ENCODE measurements around the gene TOMM6. TPM values are rescaled to one million over a fixed set of nuclear protein-coding genes. Genes with fewer than 3 reads are reported as not detected.

TOMM6 gene
- total RNA-seq, 5 donors from 2014 or later (not counting 1 experiment from before 2014, with no cell fraction given): 124 to 131 (median 127) TPM

DNA sequence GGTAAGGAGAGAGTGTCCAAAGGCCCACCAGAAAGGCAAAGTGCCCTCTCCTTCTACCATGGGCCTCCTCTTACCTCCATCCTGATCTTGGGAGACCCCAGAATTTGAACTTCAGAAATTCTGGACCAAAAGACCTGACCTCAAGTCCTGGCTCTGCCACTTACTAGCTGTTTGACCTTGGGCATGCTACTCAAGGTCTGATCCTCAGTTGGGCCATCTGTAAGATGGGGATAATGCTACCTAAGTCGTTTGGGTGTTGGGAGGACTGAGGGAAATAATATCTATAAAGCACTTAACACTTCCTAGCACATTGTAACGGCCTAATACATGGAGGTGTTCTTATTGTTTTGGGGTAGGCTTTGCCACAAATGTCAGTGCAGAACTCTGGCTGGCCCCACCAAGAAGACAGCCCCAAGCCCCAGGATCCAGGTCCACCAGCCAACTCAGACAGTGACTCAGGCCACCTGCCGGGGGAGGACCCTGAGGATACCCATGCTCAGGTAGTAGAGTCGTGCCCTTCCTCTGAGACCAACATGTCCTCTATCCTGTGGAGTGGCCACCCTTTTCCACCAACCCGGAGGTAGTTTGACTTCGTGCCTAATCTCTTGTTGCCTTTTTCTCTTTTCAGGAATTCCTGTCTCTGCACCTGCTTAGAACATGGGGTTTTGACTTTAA is 4.3 kb upstream of the TOMM6 start:
- CTCF ChIA-PET: interaction anchor here in 1 of 2 donors (0.9 kb wide), 1 partner anchor 258 kb away, joined by 3 read pairs; no protein-coding TSS in a partner anchor
- H3K27me3 Mint-ChIP-seq: peaks cover 5% of the 10 kb centered on the region in 2 donors
- ATAC-seq (replicated peaks in 1 of 4): no peak
- H3K4me1 Mint-ChIP-seq: peaks cover 14 to 35% (median 21%) of the 10 kb centered on the region in 3 donors
- POLR2A ChIA-PET: interaction anchor here in 1 of 2 donors (0.5 kb wide), 1 partner anchor 436 kb away, joined by 6 read pairs; no protein-coding TSS in a partner anchor
- DNase-seq: no peak
- no peaks in the 10 kb centered on the region for H3K36me3 Mint-ChIP-seq
- Histone ChIP-seq H3K9me3 (no peaks in the 10 kb centered on the region), H3K36me3 (ENCODE audit: control insufficient read depth in 2 of 2, extremely low read depth in 1 of 2, insufficient read depth in 1 of 2, low read length in 1 of 2) (no peaks in the 10 kb centered on the region), H3K4me3 (ENCODE audit: control insufficient read depth in 1 of 2, extremely low read depth in 1 of 2, low read length in 1 of 2) (no peak overlapping the region), H3K4me1 (ENCODE audit: control insufficient read depth in 1 of 2, extremely low read depth in 1 of 2, insufficient read depth in 2 of 2, low read length in 2 of 2) (peaks cover 11 to 32% of the 10 kb centered on the region in 2 experiments), H3K27me3 (replicated peaks in 1 of 2; ENCODE audit: control insufficient read depth in 2 of 2, extremely low read depth in 1 of 2, insufficient read depth in 2 of 2, low read length in 1 of 2) (peaks cover 0 to 21% of the 10 kb centered on the region in 2 experiments), H3K27ac (ENCODE audit: low read length) (no peak overlapping the region)
- H3K9me3 Mint-ChIP-seq: no peaks in the 10 kb centered on the region
- H3K27ac Mint-ChIP-seq: no peak overlapping the region
- WGBS (ENCODE audit: insufficient coverage): 100% methylated on average over 1 of the region's 6 CpGs
- no peak overlapping the region for H3K4me3 Mint-ChIP-seq

DNA sequence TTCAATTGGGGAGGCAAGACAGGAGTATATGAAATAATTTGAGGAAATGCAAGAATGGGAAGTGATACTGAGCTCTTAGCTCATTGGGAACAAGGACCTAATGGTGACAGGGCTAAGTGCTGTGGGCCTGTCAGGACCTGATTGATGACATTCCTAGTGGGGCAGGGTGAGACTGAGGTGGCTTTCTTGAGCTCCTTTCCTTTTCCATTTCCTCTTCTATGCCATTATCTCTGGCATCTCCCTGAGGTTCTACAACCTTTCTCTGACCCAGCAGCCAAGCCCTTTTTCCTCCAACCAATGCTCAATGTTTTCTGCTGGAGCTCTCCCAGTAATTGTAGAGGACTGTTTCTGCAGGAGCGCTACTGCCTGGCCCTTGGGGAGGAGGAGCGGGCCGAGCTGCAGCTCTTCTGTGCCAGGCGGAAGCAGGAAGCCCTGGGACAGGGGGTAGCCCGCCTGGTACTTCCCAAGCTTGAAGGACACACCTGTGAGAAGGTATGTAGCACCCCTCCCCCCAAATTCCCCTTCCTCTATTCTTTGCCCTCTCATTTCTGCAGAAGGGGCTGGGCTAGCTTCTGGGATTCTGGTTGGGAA is 2.8 kb upstream of the TOMM6 start:
- CTCF ChIA-PET: interaction anchor here in 1 of 2 donors (0.7 to 1.4 kb wide), 6 partner anchors 69 to 430 kb away, joined by 3 to 5 read pairs (median 4); partner anchors contain the start of gene BYSL
- POLR2A ChIA-PET: interaction anchor here in 1 of 2 donors (0.7 kb wide), 1 partner anchor 260 kb away, joined by 3 read pairs; no protein-coding TSS in a partner anchor
- H3K27me3 ChIP-seq (replicated peaks in 1 of 2; ENCODE audit: control insufficient read depth in 2 of 2, extremely low read depth in 1 of 2, insufficient read depth in 2 of 2, low read length in 1 of 2): peaks cover 0 to 21% of the 10 kb centered on the region in 2 experiments
- H3K36me3 Mint-ChIP-seq: peaks cover 3% of the 10 kb centered on the region
- peaks cover 8 to 39% (median 21%) of the 10 kb centered on the region in 3 donors for H3K4me1 Mint-ChIP-seq
- H3K9me3 Mint-ChIP-seq: no peaks in the 10 kb centered on the region
- 100% methylated on average over 1 of the region's 5 CpGs for WGBS (ENCODE audit: insufficient coverage)
- H3K9me3 ChIP-seq: no peaks in the 10 kb centered on the region
- H3K27ac ChIP-seq (ENCODE audit: low read length): no peak overlapping the region
- no peak for ATAC-seq (replicated peaks in 1 of 4)
- no peak overlapping the region for H3K4me3 ChIP-seq (ENCODE audit: control insufficient read depth in 1 of 2, extremely low read depth in 1 of 2, low read length in 1 of 2)
- H3K4me3 Mint-ChIP-seq: peak overlapping the region; percentile 66 to 94 (median 93)
- H3K27ac Mint-ChIP-seq: no peak overlapping the region
- DNase-seq: no peak
- peaks cover 6 to 33% of the 10 kb centered on the region in 2 experiments for H3K4me1 ChIP-seq (ENCODE audit: control insufficient read depth in 1 of 2, extremely low read depth in 1 of 2, insufficient read depth in 2 of 2, low read length in 2 of 2)
- peaks cover 4 to 8% of the 10 kb centered on the region in 2 donors for H3K36me3 ChIP-seq (ENCODE audit: control insufficient read depth in 2 of 2, extremely low read depth in 1 of 2, insufficient read depth in 1 of 2, low read length in 1 of 2)
- peaks cover 5% of the 10 kb centered on the region in 2 donors for H3K27me3 Mint-ChIP-seq

DNA sequence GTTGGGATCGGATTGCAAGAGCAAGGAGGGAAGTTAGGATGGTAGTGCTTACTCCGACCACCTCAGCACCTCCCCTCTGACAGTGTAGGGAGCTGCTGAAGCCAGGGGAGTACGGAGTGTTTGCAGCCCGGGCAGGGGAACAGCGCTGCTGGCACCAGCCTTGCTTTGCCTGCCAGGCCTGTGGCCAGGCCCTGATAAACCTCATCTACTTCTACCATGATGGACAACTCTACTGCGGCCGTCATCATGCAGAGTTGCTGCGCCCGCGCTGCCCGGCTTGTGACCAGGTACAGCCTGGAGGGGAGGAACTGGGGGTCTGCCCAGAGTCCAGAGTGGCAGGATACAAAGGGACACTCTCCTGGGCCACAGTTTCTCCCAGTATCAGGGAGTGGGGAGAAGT is 2.2 kb upstream of the TOMM6 start:
- WGBS (ENCODE audit: insufficient coverage): 100% methylated on average over 1 of the region's 11 CpGs
- Mint-ChIP-seq H3K4me3 (peak overlapping the region; percentile 93 to 97 (median 94)), H3K27ac (no peak overlapping the region)

DNA sequence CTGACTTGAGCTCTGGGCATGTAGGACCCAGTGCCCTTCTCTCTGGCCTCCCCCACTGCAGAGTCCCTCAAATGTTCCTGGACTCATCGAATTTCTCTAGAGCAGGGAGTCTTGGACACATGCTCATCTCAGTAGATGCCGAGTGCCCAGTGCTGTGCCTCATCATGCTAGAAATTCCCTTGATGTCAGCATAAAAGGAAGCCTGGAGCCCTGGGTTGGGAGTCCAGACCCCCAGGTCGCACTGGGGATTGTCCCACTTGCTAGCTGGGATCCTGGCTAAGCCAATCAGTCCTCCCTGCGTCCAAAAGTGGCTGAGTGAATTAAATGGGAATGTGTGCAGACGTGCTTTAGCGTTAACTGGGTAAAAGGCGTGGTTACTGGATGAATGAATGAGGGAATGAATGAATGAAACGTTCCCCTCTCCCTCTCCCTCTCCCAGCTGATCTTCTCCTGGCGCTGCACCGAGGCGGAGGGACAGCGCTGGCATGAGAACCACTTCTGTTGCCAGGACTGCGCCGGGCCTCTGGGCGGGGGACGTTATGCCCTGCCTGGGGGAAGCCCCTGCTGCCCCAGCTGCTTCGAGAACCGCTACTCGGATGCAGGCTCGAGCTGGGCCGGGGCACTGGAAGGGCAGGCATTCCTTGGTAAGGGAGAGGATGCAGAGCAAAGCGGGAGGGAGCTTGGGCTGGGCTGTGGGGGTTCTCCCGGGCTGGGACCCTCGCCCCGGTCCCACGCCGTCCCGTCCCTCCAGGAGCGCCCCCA is 1.6 kb upstream of the TOMM6 start:
- peak overlapping the region; percentile 24 to 29 for H3K4me3 ChIP-seq (ENCODE audit: control insufficient read depth in 1 of 2, extremely low read depth in 1 of 2, low read length in 1 of 2)
- Mint-ChIP-seq H3K36me3 (peaks cover 10% of the 10 kb centered on the region), H3K27ac (peak overlapping the region in 1 of 2 donors; percentile 75), H3K4me1 (peaks cover 14 to 40% (median 20%) of the 10 kb centered on the region in 3 donors), H3K27me3 (peaks cover 4% of the 10 kb centered on the region in 2 donors), H3K4me3 (peak overlapping the region; percentile 93 to 97 (median 94)), H3K9me3 (no peaks in the 10 kb centered on the region)
- H3K9me3 ChIP-seq: no peaks in the 10 kb centered on the region
- H3K27ac ChIP-seq (ENCODE audit: low read length): no peak overlapping the region
- POLR2A ChIA-PET: no interaction called here
- ATAC-seq (replicated peaks in 1 of 4) (no peak), DNase-seq (no peak)
- CTCF ChIA-PET: interaction anchor here in 1 of 2 donors (0.6 to 2.5 kb wide), 12 partner anchors 9 to 779 kb away, joined by 3 to 46 read pairs (median 3); partner anchors contain the start of genes BYSL and MED20
- H3K36me3 ChIP-seq (ENCODE audit: control insufficient read depth in 2 of 2, extremely low read depth in 1 of 2, insufficient read depth in 1 of 2, low read length in 1 of 2): peaks cover 4 to 20% of the 10 kb centered on the region in 2 donors
- WGBS (ENCODE audit: insufficient coverage): 48% methylated on average over 14 of the region's 29 CpGs
- H3K4me1 ChIP-seq (ENCODE audit: control insufficient read depth in 1 of 2, extremely low read depth in 1 of 2, insufficient read depth in 2 of 2, low read length in 2 of 2): peaks cover 5 to 24% of the 10 kb centered on the region in 2 experiments
- H3K27me3 ChIP-seq (replicated peaks in 1 of 2; ENCODE audit: control insufficient read depth in 2 of 2, extremely low read depth in 1 of 2, insufficient read depth in 2 of 2, low read length in 1 of 2): peaks cover 0 to 14% of the 10 kb centered on the region in 2 experiments

More for the DNA sequence above, 2.2 kb upstream of the TOMM6 start:
- H3K27me3 ChIP-seq (replicated peaks in 1 of 2; ENCODE audit: control insufficient read depth in 2 of 2, extremely low read depth in 1 of 2, insufficient read depth in 2 of 2, low read length in 1 of 2): peaks cover 0 to 19% of the 10 kb centered on the region in 2 experiments
- H3K27ac ChIP-seq (ENCODE audit: low read length): no peak overlapping the region
- H3K36me3 ChIP-seq (ENCODE audit: control insufficient read depth in 2 of 2, extremely low read depth in 1 of 2, insufficient read depth in 1 of 2, low read length in 1 of 2): peaks cover 4 to 14% of the 10 kb centered on the region in 2 donors
- no peak for ATAC-seq (replicated peaks in 1 of 4)
- H3K4me3 ChIP-seq (ENCODE audit: control insufficient read depth in 1 of 2, extremely low read depth in 1 of 2, low read length in 1 of 2): no peak overlapping the region
- no peak for DNase-seq
- CTCF ChIA-PET: interaction anchor here in 1 of 2 donors (0.7 to 1.4 kb wide), 3 partner anchors 70 to 183 kb away, joined by 3 to 4 read pairs (median 3); partner anchors contain the start of gene BYSL
- no peaks in the 10 kb centered on the region for H3K9me3 ChIP-seq
- Mint-ChIP-seq H3K27me3 (peaks cover 5% of the 10 kb centered on the region in 2 donors), H3K9me3 (no peaks in the 10 kb centered on the region), H3K4me1 (peaks cover 14 to 41% (median 21%) of the 10 kb centered on the region in 3 donors), H3K36me3 (peaks cover 9% of the 10 kb centered on the region)
- POLR2A ChIA-PET: no interaction called here
- peaks cover 6 to 29% of the 10 kb centered on the region in 2 experiments for H3K4me1 ChIP-seq (ENCODE audit: control insufficient read depth in 1 of 2, extremely low read depth in 1 of 2, insufficient read depth in 2 of 2, low read length in 2 of 2)

DNA sequence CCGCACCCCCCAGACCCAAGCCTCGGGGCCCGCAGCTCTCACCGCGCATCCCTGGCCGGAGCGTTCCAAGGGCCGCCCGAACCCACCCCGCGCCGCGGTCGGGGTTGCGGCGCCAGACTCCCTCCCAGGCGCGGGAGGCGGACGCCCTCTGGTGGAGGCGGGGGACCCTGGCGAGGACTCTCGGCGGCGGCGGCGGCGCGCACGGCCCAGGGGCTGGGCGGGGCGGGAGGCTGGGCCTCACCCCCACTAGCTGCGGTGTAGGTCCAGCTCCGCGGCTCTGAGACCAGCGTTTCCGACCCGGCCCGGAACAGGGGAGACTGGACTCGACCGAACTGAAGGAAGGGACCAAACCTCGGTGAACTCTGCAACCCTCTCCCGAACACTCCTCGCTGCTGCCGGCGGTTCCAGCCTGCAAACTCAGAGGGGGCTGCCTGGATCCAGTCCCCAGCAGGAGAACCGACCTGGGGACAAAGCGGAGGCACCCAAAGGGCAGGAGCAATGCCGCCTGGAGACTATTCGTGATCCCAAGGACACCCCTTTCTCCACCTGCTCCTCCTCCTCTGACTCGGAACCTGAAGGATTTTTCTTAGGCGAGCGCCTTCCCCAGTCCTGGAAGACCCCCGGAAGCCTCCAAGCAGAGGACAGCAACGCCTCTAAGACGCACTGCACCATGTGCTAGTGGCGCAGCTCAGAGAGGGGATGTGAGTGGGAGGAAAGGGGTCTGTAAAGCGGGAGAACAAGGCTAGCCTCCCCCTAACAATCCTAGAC is 859 bp upstream of the TOMM6 start:
- Histone ChIP-seq H3K9me3 (no peaks in the 10 kb centered on the region), H3K27ac (ENCODE audit: low read length) (peak overlapping the region; percentile 89), H3K4me1 (ENCODE audit: control insufficient read depth in 1 of 2, extremely low read depth in 1 of 2, insufficient read depth in 2 of 2, low read length in 2 of 2) (peaks cover 2 to 18% of the 10 kb centered on the region in 2 experiments), H3K27me3 (replicated peaks in 1 of 2; ENCODE audit: control insufficient read depth in 2 of 2, extremely low read depth in 1 of 2, insufficient read depth in 2 of 2, low read length in 1 of 2) (peaks cover 0 to 6% of the 10 kb centered on the region in 2 experiments), H3K4me3 (ENCODE audit: control insufficient read depth in 1 of 2, extremely low read depth in 1 of 2, low read length in 1 of 2) (peak overlapping the region; percentile 72 to 97), H3K36me3 (ENCODE audit: control insufficient read depth in 2 of 2, extremely low read depth in 1 of 2, insufficient read depth in 1 of 2, low read length in 1 of 2) (peaks cover 4 to 23% of the 10 kb centered on the region in 2 donors)
- Mint-ChIP-seq H3K4me3 (peak overlapping the region; percentile 93 to 97 (median 94)), H3K4me1 (peaks cover 8 to 34% (median 16%) of the 10 kb centered on the region in 3 donors), H3K9me3 (no peaks in the 10 kb centered on the region), H3K36me3 (peaks cover 13% of the 10 kb centered on the region), H3K27me3 (no peaks in the 10 kb centered on the region), H3K27ac (peak overlapping the region; percentile 96)
- WGBS (ENCODE audit: insufficient coverage): under 1% methylated on average over 48 of the region's 58 CpGs
- ChIA-PET POLR2A (interaction anchor here in 1 of 2 donors (0.5 to 1.8 kb wide), 3 partner anchors 135 to 665 kb away, joined by 6 to 11 read pairs (median 7); partner anchors contain the start of genes BYSL, MED20 and TAF8), CTCF (interaction anchor here (0.5 to 2.5 kb wide), 21 partner anchors 8 to 959 kb away, joined by 3 to 46 read pairs (median 4); partner anchors contain the start of genes BYSL (in 2 of the 2), MED20 (in 2 of the 2), CCND3 (in 1 of the 2) and TAF8 (in 1 of the 2))
- peak; percentile 61 to 93 (median 83) for DNase-seq
- ATAC-seq (replicated peaks in 1 of 4): peak; percentile 72 to 82 (median 76)
